ENCODE data around the gene NFATC3.

NFATC3 gene

GRCh38 chr16:68187505-68187904 is 102.3 kb downstream of the NFATC3 start:
- H3K36me3 ChIP-seq (ENCODE audit: insufficient read depth, low read length), result peaks cover 3% of the 10 kb centered on the region; the same call in 1 of the 2 replicates
- no peaks in the 10 kb centered on the region for H3K4me1 ChIP-seq (ENCODE audit: insufficient read depth, low read length)
- no peak overlapping the region for H3K9ac ChIP-seq (ENCODE audit: low read depth, low read length)
- 0 out of 2 replicates have a peak, but pooled peaks cover 4% of the 10 kb centered on the region for H3K9me3 ChIP-seq (ENCODE audit: control insufficient read depth, insufficient read depth, low read length)

DNA sequence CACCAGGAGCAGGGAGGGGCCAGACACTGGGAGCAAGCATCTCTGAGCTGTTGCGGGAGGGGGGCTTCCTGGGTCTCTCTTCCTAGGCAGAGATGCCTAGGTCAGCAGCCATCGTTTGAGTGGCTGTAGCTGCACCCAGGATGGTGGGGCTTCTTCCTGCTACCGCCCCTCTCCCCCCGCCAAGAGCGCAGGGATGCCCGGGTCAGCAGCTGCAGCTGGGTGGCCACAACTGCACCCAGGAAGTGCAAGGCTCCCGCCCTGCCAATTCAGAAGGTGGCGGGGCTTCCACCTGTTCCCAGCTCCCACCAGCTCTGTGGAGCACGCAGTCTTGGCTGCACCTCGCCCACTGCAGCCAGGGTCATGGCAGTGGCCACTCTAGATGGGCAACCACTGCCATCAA is 103.0 kb downstream of the NFATC3 start:
- Histone ChIP-seq H3K4me1 (ENCODE audit: insufficient read depth, low read length) (no peaks in the 10 kb centered on the region), H3K36me3 (ENCODE audit: insufficient read depth, low read length) (no peaks in the 10 kb centered on the region), H3K9ac (ENCODE audit: low read depth, low read length) (no peak overlapping the region), H3K9me3 (ENCODE audit: control insufficient read depth, insufficient read depth, low read length) (0 out of 2 replicates have a peak, but pooled peaks cover 4% of the 10 kb centered on the region)

GRCh38 chr16:68190081-68190480 is 104.9 kb downstream of the NFATC3 start:
- Histone ChIP-seq H3K36me3 (ENCODE audit: insufficient read depth, low read length) (no peaks in the 10 kb centered on the region), H3K9ac (ENCODE audit: low read depth, low read length) (no peak overlapping the region), H3K9me3 (ENCODE audit: control insufficient read depth, insufficient read depth, low read length) (0 out of 2 replicates have a peak, but pooled peaks cover 4% of the 10 kb centered on the region), H3K4me1 (ENCODE audit: insufficient read depth, low read length) (no peaks in the 10 kb centered on the region)

GRCh38 chr16:68190736-68191510 is 105.8 kb downstream of the NFATC3 start:
- H3K4me1 ChIP-seq (ENCODE audit: insufficient read depth, low read length), result no peaks in the 10 kb centered on the region
- H3K9ac ChIP-seq (ENCODE audit: low read depth, low read length), result no peak overlapping the region
- H3K9me3 ChIP-seq (ENCODE audit: control insufficient read depth, insufficient read depth, low read length), result 0 out of 2 replicates have a peak, but pooled peaks cover 4% of the 10 kb centered on the region
- no peaks in the 10 kb centered on the region for H3K36me3 ChIP-seq (ENCODE audit: insufficient read depth, low read length)

DNA sequence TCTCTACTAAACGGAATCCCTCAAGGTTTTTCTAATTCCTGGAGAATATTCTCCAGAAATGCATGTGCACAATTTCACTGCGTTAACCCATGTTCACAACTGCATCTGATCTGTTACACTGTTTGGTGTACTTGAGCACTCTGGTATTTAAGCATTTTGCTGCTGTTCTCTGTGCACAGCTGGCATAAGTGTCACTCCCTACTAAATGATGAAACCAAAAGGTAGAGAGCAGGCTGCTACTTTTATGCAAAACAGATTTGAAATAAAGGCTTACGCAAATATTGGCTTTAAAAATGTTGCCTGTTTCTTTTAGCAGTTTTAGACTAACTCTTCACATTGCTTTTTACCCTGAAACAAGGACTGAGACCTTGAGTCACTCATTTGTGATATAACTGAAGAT is 109.1 kb downstream of the NFATC3 start:
- H3K9ac ChIP-seq (ENCODE audit: low read depth, low read length), result no peak overlapping the region
- H3K36me3 ChIP-seq (ENCODE audit: insufficient read depth, low read length), result no peaks in the 10 kb centered on the region
- no peaks in the 10 kb centered on the region for H3K9me3 ChIP-seq (ENCODE audit: control insufficient read depth, insufficient read depth, low read length)
- H3K4me1 ChIP-seq (ENCODE audit: insufficient read depth, low read length), result no peaks in the 10 kb centered on the region

- H3K36me3 ChIP-seq (ENCODE audit: insufficient read depth, low read length), result no peaks in the 10 kb centered on the region
- no peaks in the 10 kb centered on the region for H3K4me1 ChIP-seq (ENCODE audit: insufficient read depth, low read length)
- no peaks in the 10 kb centered on the region for H3K9me3 ChIP-seq (ENCODE audit: control insufficient read depth, insufficient read depth, low read length)
- no peak overlapping the region for H3K9ac ChIP-seq (ENCODE audit: low read depth, low read length)
Observed at GRCh38 chr16:68197250-68197649, 112.1 kb downstream of the NFATC3 start.

- Histone ChIP-seq H3K4me1 (ENCODE audit: insufficient read depth, low read length) (no peaks in the 10 kb centered on the region), H3K36me3 (ENCODE audit: insufficient read depth, low read length) (no peaks in the 10 kb centered on the region), H3K9ac (ENCODE audit: low read depth, low read length) (no peak overlapping the region), H3K9me3 (ENCODE audit: control insufficient read depth, insufficient read depth, low read length) (no peaks in the 10 kb centered on the region)
Observed at GRCh38 chr16:68200088-68200783, 115.1 kb downstream of the NFATC3 start.

- Histone ChIP-seq H3K36me3 (ENCODE audit: insufficient read depth, low read length) (no peaks in the 10 kb centered on the region), H3K9ac (ENCODE audit: low read depth, low read length) (no peak overlapping the region), H3K4me1 (ENCODE audit: insufficient read depth, low read length) (no peaks in the 10 kb centered on the region), H3K9me3 (ENCODE audit: control insufficient read depth, insufficient read depth, low read length) (no peaks in the 10 kb centered on the region)
Observed at GRCh38 chr16:68202091-68202519, 116.9 kb downstream of the NFATC3 start.

GRCh38 chr16:68206245-68206644 is 121.1 kb downstream of the NFATC3 start:
- H3K9me3 ChIP-seq (ENCODE audit: control insufficient read depth, insufficient read depth, low read length), result no peaks in the 10 kb centered on the region
- H3K36me3 ChIP-seq (ENCODE audit: insufficient read depth, low read length), result no peaks in the 10 kb centered on the region
- H3K9ac ChIP-seq (ENCODE audit: low read depth, low read length), result no peak overlapping the region
- no peaks in the 10 kb centered on the region for H3K4me1 ChIP-seq (ENCODE audit: insufficient read depth, low read length)

- no peaks in the 10 kb centered on the region for H3K36me3 ChIP-seq (ENCODE audit: insufficient read depth, low read length)
- H3K9ac ChIP-seq (ENCODE audit: low read depth, low read length), result no peak overlapping the region
- no peaks in the 10 kb centered on the region for H3K9me3 ChIP-seq (ENCODE audit: control insufficient read depth, insufficient read depth, low read length)
- H3K4me1 ChIP-seq (ENCODE audit: insufficient read depth, low read length), result no peaks in the 10 kb centered on the region
Observed at GRCh38 chr16:68214726-68215125, 129.6 kb downstream of the NFATC3 start.

DNA sequence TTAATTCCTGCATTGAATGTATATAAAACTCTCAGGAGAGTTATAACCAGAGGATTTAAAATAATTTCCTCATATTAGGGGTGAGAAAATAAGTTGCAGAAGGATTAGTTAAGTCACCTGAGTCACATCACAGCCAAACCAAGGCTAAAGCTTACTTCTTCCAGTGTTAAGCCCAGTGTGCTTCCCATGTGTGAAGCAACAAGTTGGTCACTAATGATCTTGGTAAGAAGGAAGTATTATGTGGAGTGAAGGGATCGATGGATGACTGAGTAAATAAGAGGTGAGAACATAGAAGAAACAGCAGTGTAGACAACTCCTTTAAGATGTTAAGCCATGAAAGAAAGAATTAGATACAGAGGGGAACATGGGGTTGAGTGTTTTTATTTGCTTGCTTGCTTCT is 130.1 kb downstream of the NFATC3 start:
- Histone ChIP-seq H3K9me3 (ENCODE audit: control insufficient read depth, insufficient read depth, low read length) (no peaks in the 10 kb centered on the region), H3K9ac (ENCODE audit: low read depth, low read length) (no peak overlapping the region), H3K36me3 (ENCODE audit: insufficient read depth, low read length) (no peaks in the 10 kb centered on the region), H3K4me1 (ENCODE audit: insufficient read depth, low read length) (no peaks in the 10 kb centered on the region)

DNA sequence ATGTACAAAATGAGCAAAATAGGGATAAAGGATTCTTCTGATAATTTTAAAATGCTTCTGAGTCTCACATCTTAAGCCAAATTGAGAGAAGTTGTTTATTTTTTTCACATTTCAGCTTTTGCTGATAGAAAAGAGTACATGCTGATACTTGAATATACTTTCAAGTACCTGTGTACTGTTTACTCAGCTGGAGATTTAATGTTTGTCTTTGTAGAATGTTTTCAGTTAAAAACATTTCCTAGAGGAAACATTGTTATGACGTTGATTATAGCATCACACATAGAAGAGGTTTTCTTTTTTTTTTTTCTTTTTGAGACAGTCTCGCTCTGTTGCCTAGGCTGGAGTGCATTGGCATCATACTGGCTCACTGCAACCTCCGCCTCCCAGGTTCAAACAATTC is 131.1 kb downstream of the NFATC3 start:
- Histone ChIP-seq H3K9me3 (ENCODE audit: control insufficient read depth, insufficient read depth, low read length) (no peaks in the 10 kb centered on the region), H3K36me3 (ENCODE audit: insufficient read depth, low read length) (no peaks in the 10 kb centered on the region), H3K4me1 (ENCODE audit: insufficient read depth, low read length) (peaks cover 6% of the 10 kb centered on the region), H3K9ac (ENCODE audit: low read depth, low read length) (no peak overlapping the region)

DNA sequence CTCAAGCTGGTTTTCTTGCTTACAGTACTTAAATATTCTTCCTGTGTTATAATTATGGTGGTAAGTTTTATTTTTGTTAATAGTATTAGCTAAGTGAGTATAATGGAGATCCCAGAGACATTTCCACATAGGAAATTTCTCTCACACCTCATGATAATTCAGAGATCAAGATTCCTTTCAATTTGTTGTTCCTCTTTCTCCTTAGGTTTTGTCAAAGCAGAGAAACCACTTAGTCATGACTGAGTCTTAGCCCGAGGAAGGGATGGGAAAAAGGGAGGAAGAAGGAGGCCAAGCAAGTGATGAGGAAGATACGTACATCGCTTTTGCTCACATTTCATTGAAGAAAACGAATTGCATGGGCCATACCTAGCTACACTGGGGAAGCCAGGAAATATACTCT is 132.3 kb downstream of the NFATC3 start:
- no peaks in the 10 kb centered on the region for H3K36me3 ChIP-seq (ENCODE audit: insufficient read depth, low read length)
- H3K9me3 ChIP-seq (ENCODE audit: control insufficient read depth, insufficient read depth, low read length), result no peaks in the 10 kb centered on the region
- H3K4me1 ChIP-seq (ENCODE audit: insufficient read depth, low read length), result peaks cover 7% of the 10 kb centered on the region
- H3K9ac ChIP-seq (ENCODE audit: low read depth, low read length), result no peak overlapping the region

DNA sequence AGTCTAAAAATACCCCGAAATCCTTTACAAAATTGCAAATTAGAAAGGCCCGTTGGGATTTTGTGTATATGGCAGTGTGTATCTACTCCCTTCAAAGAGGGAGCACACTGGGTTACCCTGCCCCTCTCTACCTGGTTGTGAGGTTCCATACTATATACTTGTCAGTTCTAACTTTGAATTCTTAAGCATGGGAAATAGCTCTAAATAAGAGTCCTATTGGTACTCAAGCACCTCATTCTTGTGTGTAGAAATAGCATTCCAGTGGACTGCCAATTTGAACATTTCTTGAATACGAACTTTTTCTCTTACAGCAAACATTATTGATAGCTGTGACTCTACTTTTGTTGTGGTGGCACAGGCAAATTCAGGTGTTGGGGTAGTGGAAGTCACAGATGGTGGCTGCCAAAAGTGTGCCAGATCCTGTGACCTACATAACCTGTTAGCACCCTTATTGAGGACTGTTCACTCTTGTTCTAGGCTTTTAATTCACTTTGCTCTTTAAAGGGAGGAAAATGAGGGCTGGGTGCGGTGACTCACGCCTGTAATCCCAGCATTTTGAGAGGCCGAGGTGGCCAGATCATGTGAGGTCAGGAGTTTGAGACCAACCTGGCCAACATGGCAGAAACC is 134.7 kb downstream of the NFATC3 start:
- H3K9me3 ChIP-seq (ENCODE audit: control insufficient read depth, insufficient read depth, low read length), result no peaks in the 10 kb centered on the region
- no peak overlapping the region for H3K9ac ChIP-seq (ENCODE audit: low read depth, low read length)
- H3K36me3 ChIP-seq (ENCODE audit: insufficient read depth, low read length), result no peaks in the 10 kb centered on the region
- H3K4me1 ChIP-seq (ENCODE audit: insufficient read depth, low read length), result peaks cover 7% of the 10 kb centered on the region

Measured in ES-I3 (cell line).